ENCODE data around the gene ANTXR2. TPM values are rescaled to one million over a fixed set of nuclear protein-coding genes. Genes with fewer than 3 reads are reported as not detected.
"Not testable (repeated sequence)": the region's sequence is repeated elsewhere in the genome, so short reads cannot be mapped to it uniquely, and the experiment has no call there.

Gene ANTXR2
- total and polyA plus RNA-seq, 2 of the 13 experiments (the other 11 are each of a cell fraction or from before 2014, with no cell fraction given), result 4.6 to 14.5 TPM

- no peak for TF ChIP-seq PAWR (CRISPR knock-in tag; IDR thresholded peaks at IDR 0.05; ENCODE audit: borderline replicate concordance)
- no peak for TF ChIP-seq ZNF737 (CRISPR knock-in tag; IDR thresholded peaks at IDR 0.05; ENCODE audit: borderline replicate concordance)
- no peak for TF ChIP-seq SETDB1 (CRISPR knock-in tag; IDR thresholded peaks at IDR 0.05; ENCODE audit: borderline replicate concordance)
- no peak for TF ChIP-seq RBM39 (IDR thresholded peaks at IDR 0.05; ENCODE audit: low read depth, low read length, poor library complexity, severe bottlenecking)
- no peak for TF ChIP-seq NCOA1 (CRISPR knock-in tag; IDR thresholded peaks at IDR 0.05)
- TF ChIP-seq ZNF781 (CRISPR knock-in tag; IDR thresholded peaks at IDR 0.05; ENCODE audit: borderline replicate concordance, not compliant biosample characterization), result no peak
- no peak for TF ChIP-seq ZBTB4 (CRISPR knock-in tag; IDR thresholded peaks at IDR 0.05; ENCODE audit: borderline replicate concordance)
- TF ChIP-seq FOXC1 (CRISPR knock-in tag; IDR thresholded peaks at IDR 0.05; ENCODE audit: borderline replicate concordance), result no peak
- no peak for TF ChIP-seq SALL1 (CRISPR knock-in tag; IDR thresholded peaks at IDR 0.05)
- no peak for TF ChIP-seq MED8 (CRISPR knock-in tag; IDR thresholded peaks at IDR 0.05; ENCODE audit: insufficient replicate concordance)
Measured at GRCh38 chr4:80004319-80004718, 68.7 kb downstream of the ANTXR2 start (continued).

GRCh38 chr4:80002559-80002958 lies 70.5 kb downstream of the ANTXR2 start:
- H3K79me2 ChIP-seq (ENCODE audit: insufficient read depth, low read length); H3K27ac ChIP-seq (ENCODE audit: extremely low read length, insufficient read depth, low read length); FAIRE-seq; H3K36me3 ChIP-seq (replicated peaks in 1 of 2; ENCODE audit: control insufficient read depth in 1 of 2, insufficient read depth in 2 of 2, low read length in 2 of 2); in situ Hi-C loops (cut with HindIII; ENCODE audit: extremely low pct_ligation_motif_present, low pct_unique_long_range_greater_than_20kb); intact Hi-C loops (cut with micrococcal nuclease; ENCODE audit: unreplicated experiment); CTCF ChIA-PET (ENCODE audit: low intra/inter-chr PET ratio, low total read pairs); H3K4me3 ChIP-seq (replicated peaks in 1 of 3; ENCODE audit: insufficient read depth in 1 of 3, low read depth in 2 of 3, low read length in 3 of 3); H3K9ac ChIP-seq (ENCODE audit: insufficient read depth, low read depth, low read length); DNase-seq (ENCODE audit: low spot score); H3K9me3 ChIP-seq (ENCODE audit: low read length); POLR2A ChIA-PET; ATAC-seq; BruUV-seq (replicated peaks); H4K20me1 ChIP-seq (ENCODE audit: insufficient read depth, low read length); H2AFZ ChIP-seq (ENCODE audit: low read length); H3K4me2 ChIP-seq (ENCODE audit: low read depth, low read length); H3K27me3 ChIP-seq (ENCODE audit: control insufficient read depth in 1 of 2, insufficient read depth in 2 of 2, low read length in 2 of 2): not testable (repeated sequence)
- WGBS (ENCODE audit: low lambda C conversion rate), result no CpG with 5 or more reads among the region's 1 CpG
- H3K4me1 ChIP-seq (ENCODE audit: insufficient read depth, low read length), result peaks cover 13% of the 10 kb centered on the region

- H3K4me2 ChIP-seq (ENCODE audit: low read depth, low read length); H3K4me1 ChIP-seq (ENCODE audit: insufficient read depth, low read length); H2AFZ ChIP-seq (ENCODE audit: low read length); BruUV-seq (replicated peaks); H4K20me1 ChIP-seq (ENCODE audit: insufficient read depth, low read length); H3K4me3 ChIP-seq (replicated peaks in 1 of 3; ENCODE audit: insufficient read depth in 1 of 3, low read depth in 2 of 3, low read length in 3 of 3); CTCF ChIA-PET (ENCODE audit: low intra/inter-chr PET ratio, low total read pairs); H3K27ac ChIP-seq (ENCODE audit: extremely low read length, insufficient read depth, low read length); H3K36me3 ChIP-seq (replicated peaks in 1 of 2; ENCODE audit: control insufficient read depth in 1 of 2, insufficient read depth in 2 of 2, low read length in 2 of 2); ATAC-seq; FAIRE-seq; H3K9ac ChIP-seq (ENCODE audit: insufficient read depth, low read depth, low read length); H3K27me3 ChIP-seq (ENCODE audit: control insufficient read depth in 1 of 2, insufficient read depth in 2 of 2, low read length in 2 of 2); in situ Hi-C loops (cut with HindIII; ENCODE audit: extremely low pct_ligation_motif_present, low pct_unique_long_range_greater_than_20kb); POLR2A ChIA-PET; H3K79me2 ChIP-seq (ENCODE audit: insufficient read depth, low read length); DNase-seq (ENCODE audit: low spot score); H3K9me3 ChIP-seq (ENCODE audit: low read length): not testable (repeated sequence)
- WGBS (ENCODE audit: low lambda C conversion rate), result 82% methylated on average over 3 of the region's 3 CpGs
- intact Hi-C loops (cut with micrococcal nuclease; ENCODE audit: unreplicated experiment), result loop anchor here (1.0 kb wide), 1 partner anchor 41 kb away; no protein-coding TSS in a partner anchor
Measured at GRCh38 chr4:79999048-79999447, 74.0 kb downstream of the ANTXR2 start.

All from HepG2 (cell line).